ENCODE data around the gene AZIN2. TPM values are rescaled to one million over a fixed set of nuclear protein-coding genes. Genes with fewer than 3 reads are reported as not detected.

The AZIN2 gene
- total RNA-seq, 2 donors from 2014 or later = 1.9 to 3.3 TPM

DNA sequence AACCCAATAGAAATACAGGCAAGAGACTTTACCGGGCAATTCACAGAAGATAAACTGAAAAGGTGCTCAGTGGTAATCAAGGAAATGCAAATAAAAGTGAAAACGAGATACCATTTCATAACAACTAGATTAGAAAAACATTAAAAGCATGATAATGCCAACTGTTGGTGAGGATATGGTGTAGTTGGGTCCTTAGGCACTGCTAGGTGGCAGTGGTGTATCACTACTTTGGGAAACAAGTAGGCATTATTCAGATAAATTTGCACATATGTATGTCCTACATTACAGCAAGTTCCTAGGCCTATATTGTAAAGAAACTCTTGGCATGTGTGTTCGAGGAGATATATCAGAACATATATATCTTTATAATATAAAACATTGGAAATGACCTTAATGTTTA is 31.0 kb downstream of the AZIN2 start:
- H3K27ac ChIP-seq = no peak overlapping the region
- H3K9me3 ChIP-seq = no peaks in the 10 kb centered on the region
- H3K4me1 ChIP-seq = no peaks in the 10 kb centered on the region
- no peaks in the 10 kb centered on the region for H3K36me3 ChIP-seq
- TF ChIP-seq, protein P1, sequence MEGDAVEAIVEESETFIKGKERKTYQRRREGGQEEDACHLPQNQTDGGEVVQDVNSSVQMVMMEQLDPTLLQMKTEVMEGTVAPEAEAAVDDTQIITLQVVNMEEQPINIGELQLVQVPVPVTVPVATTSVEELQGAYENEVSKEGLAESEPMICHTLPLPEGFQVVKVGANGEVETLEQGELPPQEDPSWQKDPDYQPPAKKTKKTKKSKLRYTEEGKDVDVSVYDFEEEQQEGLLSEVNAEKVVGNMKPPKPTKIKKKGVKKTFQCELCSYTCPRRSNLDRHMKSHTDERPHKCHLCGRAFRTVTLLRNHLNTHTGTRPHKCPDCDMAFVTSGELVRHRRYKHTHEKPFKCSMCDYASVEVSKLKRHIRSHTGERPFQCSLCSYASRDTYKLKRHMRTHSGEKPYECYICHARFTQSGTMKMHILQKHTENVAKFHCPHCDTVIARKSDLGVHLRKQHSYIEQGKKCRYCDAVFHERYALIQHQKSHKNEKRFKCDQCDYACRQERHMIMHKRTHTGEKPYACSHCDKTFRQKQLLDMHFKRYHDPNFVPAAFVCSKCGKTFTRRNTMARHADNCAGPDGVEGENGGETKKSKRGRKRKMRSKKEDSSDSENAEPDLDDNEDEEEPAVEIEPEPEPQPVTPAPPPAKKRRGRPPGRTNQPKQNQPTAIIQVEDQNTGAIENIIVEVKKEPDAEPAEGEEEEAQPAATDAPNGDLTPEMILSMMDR (IDR thresholded peaks at IDR 0.05) = peak in 1 of 2 donors; percentile 32
- no peaks in the 10 kb centered on the region for H3K27me3 ChIP-seq
- no peak overlapping the region for H3K4me3 ChIP-seq
- no peak for DNase-seq (ENCODE audit: low spot score)

DNA sequence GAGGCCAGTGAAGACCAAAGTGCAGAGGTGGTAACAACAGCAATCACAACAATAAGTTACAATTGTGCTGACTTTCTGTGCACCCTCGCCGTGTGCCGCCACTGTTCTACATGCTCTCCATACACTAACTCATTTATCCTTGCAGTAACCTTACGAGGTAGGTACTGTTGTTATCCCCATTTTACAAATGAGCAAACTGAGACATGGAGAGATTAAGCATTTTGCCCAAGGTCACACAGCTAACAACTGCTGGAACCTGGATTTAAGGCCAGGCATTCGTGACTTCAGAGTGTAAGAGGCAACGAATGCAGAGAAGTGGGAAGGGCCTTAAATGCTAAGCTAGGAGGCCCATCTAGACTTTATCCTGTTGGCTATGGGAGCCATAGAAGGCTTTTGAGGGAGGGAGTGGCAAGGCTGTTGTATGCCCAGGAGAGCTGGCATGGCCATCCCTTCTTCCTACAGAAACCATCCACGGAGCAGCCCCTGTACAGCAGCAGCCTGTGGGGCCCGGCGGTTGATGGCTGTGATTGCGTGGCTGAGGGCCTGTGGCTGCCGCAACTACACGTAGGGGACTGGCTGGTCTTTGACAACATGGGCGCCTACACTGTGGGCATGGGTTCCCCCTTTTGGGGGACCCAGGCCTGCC is 36.6 kb downstream of the AZIN2 start:
- Histone ChIP-seq H3K9me3 (no peaks in the 10 kb centered on the region), H3K4me3 (no peak overlapping the region), H3K36me3 (no peaks in the 10 kb centered on the region), H3K27me3 (no peaks in the 10 kb centered on the region), H3K4me1 (no peaks in the 10 kb centered on the region), H3K27ac (no peak overlapping the region)
- no peak for DNase-seq (ENCODE audit: low spot score)
- TF ChIP-seq, protein P1 (IDR thresholded peaks at IDR 0.05) = no peak

DNA sequence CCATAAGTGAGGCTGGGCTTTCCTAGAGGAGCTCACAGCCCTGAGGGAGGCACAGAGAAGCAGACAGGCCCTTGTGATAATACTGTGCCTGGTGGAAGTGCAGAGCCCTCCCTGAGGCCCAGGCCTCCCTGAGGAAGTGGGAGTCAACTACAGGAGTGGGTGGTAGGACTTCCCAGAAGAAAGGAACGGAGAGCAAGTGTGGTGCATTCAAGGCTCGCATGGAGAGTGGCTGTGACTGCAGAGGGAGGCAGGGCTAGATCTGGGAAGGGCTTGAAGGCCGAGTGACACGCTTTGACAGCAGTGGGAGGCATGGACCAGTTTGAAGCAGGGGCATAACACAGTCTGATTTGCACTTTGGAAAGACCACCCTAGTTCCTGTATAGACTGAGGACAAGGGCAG is 37.3 kb downstream of the AZIN2 start:
- Histone ChIP-seq H3K27me3 (no peaks in the 10 kb centered on the region), H3K36me3 (no peaks in the 10 kb centered on the region), H3K4me1 (no peaks in the 10 kb centered on the region), H3K9me3 (no peaks in the 10 kb centered on the region), H3K4me3 (no peak overlapping the region), H3K27ac (no peak overlapping the region)
- TF ChIP-seq, protein P1 (IDR thresholded peaks at IDR 0.05) = no peak
- DNase-seq (ENCODE audit: low spot score) = no peak

DNA sequence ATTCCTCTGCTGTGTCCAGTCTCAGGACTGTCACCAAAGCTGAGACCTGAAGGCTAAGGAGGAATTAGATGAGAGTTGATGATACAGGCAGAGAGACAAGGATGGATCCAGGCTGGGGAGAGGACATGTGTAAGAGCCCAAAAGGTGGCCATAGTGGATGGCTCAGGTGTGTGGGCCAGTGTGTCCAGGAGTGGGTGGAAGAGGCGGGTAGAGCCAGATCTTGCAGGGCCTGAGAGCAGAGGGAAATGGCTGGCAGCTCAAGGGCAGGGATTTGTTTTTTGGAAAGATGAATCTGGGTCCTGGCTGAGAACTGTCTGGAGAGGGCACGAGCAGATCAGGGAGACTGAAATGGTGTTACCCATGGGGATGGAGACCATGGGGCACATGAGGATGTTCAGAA is 38.1 kb downstream of the AZIN2 start:
- Histone ChIP-seq H3K4me3 (no peak overlapping the region), H3K36me3 (no peaks in the 10 kb centered on the region), H3K9me3 (no peaks in the 10 kb centered on the region), H3K4me1 (no peaks in the 10 kb centered on the region), H3K27ac (no peak overlapping the region), H3K27me3 (no peaks in the 10 kb centered on the region)
- no peak for DNase-seq (ENCODE audit: low spot score)
- TF ChIP-seq, protein P1 (IDR thresholded peaks at IDR 0.05) = no peak

DNA sequence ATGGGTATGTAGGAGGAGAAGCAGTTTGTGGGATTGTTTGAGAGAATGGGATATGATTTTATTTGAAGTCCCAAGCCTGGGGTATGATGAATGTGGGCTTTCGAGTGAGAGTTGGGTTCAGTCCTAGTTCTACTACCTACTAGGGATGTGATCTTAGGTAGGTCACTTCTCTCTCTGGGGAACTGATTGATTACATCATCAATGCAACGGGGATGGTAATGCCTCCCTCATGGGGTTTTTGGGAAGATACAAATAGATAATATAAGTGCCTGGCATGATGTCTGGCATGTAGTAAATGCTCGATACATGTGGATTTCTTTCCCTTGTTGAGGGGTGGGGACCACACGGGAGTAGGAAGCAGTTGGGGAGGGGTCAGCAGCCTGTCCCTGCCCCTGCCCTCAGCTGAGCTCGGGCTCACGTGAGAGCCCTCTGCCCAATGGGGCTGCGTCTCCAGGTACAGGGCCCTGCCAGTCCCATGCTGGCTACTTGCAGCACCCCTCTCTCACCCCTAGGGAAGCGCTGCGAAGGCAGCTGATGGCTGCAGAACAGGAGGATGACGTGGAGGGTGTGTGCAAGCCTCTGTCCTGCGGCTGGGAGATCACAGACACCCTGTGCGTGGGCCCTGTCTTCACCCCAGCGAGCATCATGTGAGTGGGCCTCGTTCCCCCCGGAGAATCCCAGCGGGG is 38.7 kb downstream of the AZIN2 start:
- Histone ChIP-seq H3K27ac (no peak overlapping the region), H3K27me3 (no peaks in the 10 kb centered on the region), H3K36me3 (no peaks in the 10 kb centered on the region), H3K9me3 (no peaks in the 10 kb centered on the region), H3K4me3 (no peak overlapping the region), H3K4me1 (no peaks in the 10 kb centered on the region)
- TF ChIP-seq, protein P1 (IDR thresholded peaks at IDR 0.05) = no peak
- no peak for DNase-seq (ENCODE audit: low spot score)

Measured in right atrium auricular region (tissue), 2 donors.